ENCODE measurements around the gene SH3RF3.

SH3RF3 gene

GRCh38 chr2:109297566-109298490 lies 168.8 kb downstream of the SH3RF3 start:
- in situ Hi-C loops (cut with HindIII; ENCODE audit: low sequenced_read_pairs), result no loop called here

GRCh38 chr2:109298851-109299250 lies 169.8 kb downstream of the SH3RF3 start:
- in situ Hi-C loops (cut with HindIII; ENCODE audit: low sequenced_read_pairs), result no loop called here

- in situ Hi-C loops (cut with HindIII; ENCODE audit: low sequenced_read_pairs), result no loop called here
Measured at GRCh38 chr2:109299536-109299935, 170.5 kb downstream of the SH3RF3 start.

- in situ Hi-C loops (cut with HindIII; ENCODE audit: low sequenced_read_pairs), result no loop called here
Measured at GRCh38 chr2:109300582-109300981, 171.6 kb downstream of the SH3RF3 start.

- in situ Hi-C loops (cut with HindIII; ENCODE audit: low sequenced_read_pairs), result no loop called here
Measured at GRCh38 chr2:109301746-109302145, 172.7 kb downstream of the SH3RF3 start.

- in situ Hi-C loops (cut with HindIII; ENCODE audit: low sequenced_read_pairs), result no loop called here
Measured at GRCh38 chr2:109302319-109302718, 173.3 kb downstream of the SH3RF3 start.

- in situ Hi-C loops (cut with HindIII; ENCODE audit: low sequenced_read_pairs), result no loop called here
Measured at GRCh38 chr2:109304242-109304641, 175.2 kb downstream of the SH3RF3 start.

- in situ Hi-C loops (cut with HindIII; ENCODE audit: low sequenced_read_pairs), result no loop called here
Measured at GRCh38 chr2:109304731-109305470, 175.9 kb downstream of the SH3RF3 start.

- in situ Hi-C loops (cut with HindIII; ENCODE audit: low sequenced_read_pairs), result no loop called here
Measured at GRCh38 chr2:109305490-109306167, 176.6 kb downstream of the SH3RF3 start.

GRCh38 chr2:109306190-109306589 lies 177.2 kb downstream of the SH3RF3 start:
- in situ Hi-C loops (cut with HindIII; ENCODE audit: low sequenced_read_pairs), result no loop called here

GRCh38 chr2:109311771-109312170 lies 182.8 kb downstream of the SH3RF3 start:
- in situ Hi-C loops (cut with HindIII; ENCODE audit: low sequenced_read_pairs), result no loop called here

GRCh38 chr2:109312902-109313301 lies 183.9 kb downstream of the SH3RF3 start:
- in situ Hi-C loops (cut with HindIII; ENCODE audit: low sequenced_read_pairs), result no loop called here

GRCh38 chr2:109313343-109313742 lies 184.3 kb downstream of the SH3RF3 start:
- in situ Hi-C loops (cut with HindIII; ENCODE audit: low sequenced_read_pairs), result no loop called here

- in situ Hi-C loops (cut with HindIII; ENCODE audit: low sequenced_read_pairs), result loop anchor here (5.0 kb wide), 1 partner anchor 39 kb away; no protein-coding TSS in a partner anchor
Measured at GRCh38 chr2:109316091-109316490, 187.1 kb downstream of the SH3RF3 start.

GRCh38 chr2:109317471-109318095 lies 188.6 kb downstream of the SH3RF3 start:
- in situ Hi-C loops (cut with HindIII; ENCODE audit: low sequenced_read_pairs), result loop anchor here (5.0 kb wide), 1 partner anchor 40 kb away; no protein-coding TSS in a partner anchor

- in situ Hi-C loops (cut with HindIII; ENCODE audit: low sequenced_read_pairs), result loop anchor here (5.0 kb wide), 1 partner anchor 41 kb away; no protein-coding TSS in a partner anchor
Measured at GRCh38 chr2:109318150-109318948, 189.3 kb downstream of the SH3RF3 start.

- in situ Hi-C loops (cut with HindIII; ENCODE audit: low sequenced_read_pairs), result loop anchor here (5.0 kb wide), 1 partner anchor 42 kb away; no protein-coding TSS in a partner anchor
Measured at GRCh38 chr2:109318949-109319342, 189.9 kb downstream of the SH3RF3 start.

- in situ Hi-C loops (cut with HindIII; ENCODE audit: low sequenced_read_pairs), result no loop called here
Measured at GRCh38 chr2:109320195-109320922, 191.4 kb downstream of the SH3RF3 start.

- in situ Hi-C loops (cut with HindIII; ENCODE audit: low sequenced_read_pairs), result no loop called here
Measured at GRCh38 chr2:109321570-109321969, 192.6 kb downstream of the SH3RF3 start.

Data from DLD1 (cell line).